ENCODE measurements around the gene TANC1.

DNA sequence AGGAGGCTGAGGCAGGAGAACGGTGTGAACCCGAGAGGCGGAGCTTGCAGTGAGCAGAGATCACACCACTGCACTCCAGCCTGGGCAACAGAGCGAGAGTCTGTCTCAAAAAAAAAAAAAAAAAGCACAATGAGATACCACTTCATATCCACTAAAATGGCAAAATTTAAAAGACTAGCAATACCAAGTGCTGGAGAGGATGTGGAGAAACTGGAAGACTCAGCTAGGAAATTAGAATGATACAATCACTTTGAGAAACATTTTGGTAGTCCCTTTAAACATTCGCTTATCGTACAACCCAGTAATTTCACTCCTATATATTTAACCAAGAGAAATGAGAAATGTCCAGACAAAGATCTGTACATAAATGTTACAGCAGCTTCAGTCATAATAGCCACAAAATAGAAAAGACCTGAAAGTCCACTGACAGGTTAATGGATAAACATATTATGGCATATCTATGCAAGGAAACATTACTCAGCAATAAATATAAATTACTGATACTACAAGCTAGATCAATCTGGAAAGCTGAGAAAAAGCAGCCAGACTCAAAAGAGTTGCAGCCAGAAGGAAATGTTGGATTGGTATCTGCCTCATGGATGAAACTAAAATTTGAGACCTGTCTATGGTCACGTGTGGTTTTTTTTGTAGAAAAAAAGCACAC is 278.0 kb downstream of the TANC1 start:
- TF ChIP-seq, protein P1, sequence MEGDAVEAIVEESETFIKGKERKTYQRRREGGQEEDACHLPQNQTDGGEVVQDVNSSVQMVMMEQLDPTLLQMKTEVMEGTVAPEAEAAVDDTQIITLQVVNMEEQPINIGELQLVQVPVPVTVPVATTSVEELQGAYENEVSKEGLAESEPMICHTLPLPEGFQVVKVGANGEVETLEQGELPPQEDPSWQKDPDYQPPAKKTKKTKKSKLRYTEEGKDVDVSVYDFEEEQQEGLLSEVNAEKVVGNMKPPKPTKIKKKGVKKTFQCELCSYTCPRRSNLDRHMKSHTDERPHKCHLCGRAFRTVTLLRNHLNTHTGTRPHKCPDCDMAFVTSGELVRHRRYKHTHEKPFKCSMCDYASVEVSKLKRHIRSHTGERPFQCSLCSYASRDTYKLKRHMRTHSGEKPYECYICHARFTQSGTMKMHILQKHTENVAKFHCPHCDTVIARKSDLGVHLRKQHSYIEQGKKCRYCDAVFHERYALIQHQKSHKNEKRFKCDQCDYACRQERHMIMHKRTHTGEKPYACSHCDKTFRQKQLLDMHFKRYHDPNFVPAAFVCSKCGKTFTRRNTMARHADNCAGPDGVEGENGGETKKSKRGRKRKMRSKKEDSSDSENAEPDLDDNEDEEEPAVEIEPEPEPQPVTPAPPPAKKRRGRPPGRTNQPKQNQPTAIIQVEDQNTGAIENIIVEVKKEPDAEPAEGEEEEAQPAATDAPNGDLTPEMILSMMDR (conservative IDR thresholded peaks at IDR 0.05; ENCODE audit: low read depth in 2 of 2): no peak
- no peak for TF ChIP-seq EZH2 (IDR thresholded peaks at IDR 0.05; ENCODE audit: low read depth, unreplicated experiment)
